ENCODE measurements around the gene ECE1. TPM values are rescaled to one million over a fixed set of nuclear protein-coding genes. Genes with fewer than 3 reads are reported as not detected.

ECE1 gene
- total and polyA plus RNA-seq, 9 of the 15 experiments (the other 6 are each of a cell fraction or from before 2014, with no cell fraction given): 0.56 to 34.8 (median 11.0) TPM

DNA sequence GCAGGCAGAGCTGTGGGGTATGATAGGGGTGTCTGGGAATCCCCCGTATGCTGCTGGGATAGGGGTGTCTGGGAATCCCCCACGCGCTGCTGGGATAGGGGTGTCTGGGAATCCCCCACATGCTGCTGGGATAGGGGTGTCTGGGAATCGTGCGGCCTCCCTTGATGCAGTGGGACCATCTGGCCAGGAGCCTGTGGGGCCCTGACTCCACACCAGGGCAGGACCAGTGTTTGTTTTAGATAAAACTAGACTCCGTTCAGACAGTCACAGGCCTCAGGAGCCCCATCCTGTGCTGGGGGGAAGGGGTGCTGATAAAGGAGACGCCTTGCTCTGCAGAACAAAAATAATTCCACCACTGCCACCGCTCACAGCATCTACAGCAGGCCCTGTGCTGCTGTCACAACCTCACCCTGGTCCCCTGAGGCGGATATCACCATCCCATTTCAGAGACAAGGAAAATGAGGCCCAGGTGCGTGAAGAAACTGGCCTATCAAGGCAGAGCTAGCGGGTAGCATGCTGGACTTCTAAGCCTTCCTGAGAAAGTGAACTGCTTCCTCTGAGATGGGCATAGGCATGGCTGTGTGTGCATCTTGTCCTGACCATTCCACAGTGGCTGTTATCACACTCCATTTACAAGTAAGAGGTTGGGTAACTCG is 24.0 kb downstream of the ECE1 start (continued):
- TF ChIP-seq, protein P1, sequence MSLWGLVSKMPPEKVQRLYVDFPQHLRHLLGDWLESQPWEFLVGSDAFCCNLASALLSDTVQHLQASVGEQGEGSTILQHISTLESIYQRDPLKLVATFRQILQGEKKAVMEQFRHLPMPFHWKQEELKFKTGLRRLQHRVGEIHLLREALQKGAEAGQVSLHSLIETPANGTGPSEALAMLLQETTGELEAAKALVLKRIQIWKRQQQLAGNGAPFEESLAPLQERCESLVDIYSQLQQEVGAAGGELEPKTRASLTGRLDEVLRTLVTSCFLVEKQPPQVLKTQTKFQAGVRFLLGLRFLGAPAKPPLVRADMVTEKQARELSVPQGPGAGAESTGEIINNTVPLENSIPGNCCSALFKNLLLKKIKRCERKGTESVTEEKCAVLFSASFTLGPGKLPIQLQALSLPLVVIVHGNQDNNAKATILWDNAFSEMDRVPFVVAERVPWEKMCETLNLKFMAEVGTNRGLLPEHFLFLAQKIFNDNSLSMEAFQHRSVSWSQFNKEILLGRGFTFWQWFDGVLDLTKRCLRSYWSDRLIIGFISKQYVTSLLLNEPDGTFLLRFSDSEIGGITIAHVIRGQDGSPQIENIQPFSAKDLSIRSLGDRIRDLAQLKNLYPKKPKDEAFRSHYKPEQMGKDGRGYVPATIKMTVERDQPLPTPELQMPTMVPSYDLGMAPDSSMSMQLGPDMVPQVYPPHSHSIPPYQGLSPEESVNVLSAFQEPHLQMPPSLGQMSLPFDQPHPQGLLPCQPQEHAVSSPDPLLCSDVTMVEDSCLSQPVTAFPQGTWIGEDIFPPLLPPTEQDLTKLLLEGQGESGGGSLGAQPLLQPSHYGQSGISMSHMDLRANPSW (CRISPR knock-in tag; IDR thresholded peaks at IDR 0.05): no peak
- TF ChIP-seq, protein P2, sequence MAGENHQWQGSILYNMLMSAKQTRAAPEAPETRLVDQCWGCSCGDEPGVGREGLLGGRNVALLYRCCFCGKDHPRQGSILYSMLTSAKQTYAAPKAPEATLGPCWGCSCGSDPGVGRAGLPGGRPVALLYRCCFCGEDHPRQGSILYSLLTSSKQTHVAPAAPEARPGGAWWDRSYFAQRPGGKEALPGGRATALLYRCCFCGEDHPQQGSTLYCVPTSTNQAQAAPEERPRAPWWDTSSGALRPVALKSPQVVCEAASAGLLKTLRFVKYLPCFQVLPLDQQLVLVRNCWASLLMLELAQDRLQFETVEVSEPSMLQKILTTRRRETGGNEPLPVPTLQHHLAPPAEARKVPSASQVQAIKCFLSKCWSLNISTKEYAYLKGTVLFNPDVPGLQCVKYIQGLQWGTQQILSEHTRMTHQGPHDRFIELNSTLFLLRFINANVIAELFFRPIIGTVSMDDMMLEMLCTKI (IDR thresholded peaks at IDR 0.05; ENCODE audit: partially characterized antibody): no peak
- TF ChIP-seq SMARCE1 (IDR thresholded peaks at IDR 0.05): peak; percentile 41; the same call in 1 of the 2 replicates
- TF ChIP-seq NCOR1 (IDR thresholded peaks at IDR 0.05): peak; percentile 80
- TF ChIP-seq PYGO2 (tag; IDR thresholded peaks at IDR 0.05): no peak
- TF ChIP-seq ZNF561 (CRISPR knock-in tag; conservative IDR thresholded peaks at IDR 0.05): no peak
- TF ChIP-seq, protein P3, sequence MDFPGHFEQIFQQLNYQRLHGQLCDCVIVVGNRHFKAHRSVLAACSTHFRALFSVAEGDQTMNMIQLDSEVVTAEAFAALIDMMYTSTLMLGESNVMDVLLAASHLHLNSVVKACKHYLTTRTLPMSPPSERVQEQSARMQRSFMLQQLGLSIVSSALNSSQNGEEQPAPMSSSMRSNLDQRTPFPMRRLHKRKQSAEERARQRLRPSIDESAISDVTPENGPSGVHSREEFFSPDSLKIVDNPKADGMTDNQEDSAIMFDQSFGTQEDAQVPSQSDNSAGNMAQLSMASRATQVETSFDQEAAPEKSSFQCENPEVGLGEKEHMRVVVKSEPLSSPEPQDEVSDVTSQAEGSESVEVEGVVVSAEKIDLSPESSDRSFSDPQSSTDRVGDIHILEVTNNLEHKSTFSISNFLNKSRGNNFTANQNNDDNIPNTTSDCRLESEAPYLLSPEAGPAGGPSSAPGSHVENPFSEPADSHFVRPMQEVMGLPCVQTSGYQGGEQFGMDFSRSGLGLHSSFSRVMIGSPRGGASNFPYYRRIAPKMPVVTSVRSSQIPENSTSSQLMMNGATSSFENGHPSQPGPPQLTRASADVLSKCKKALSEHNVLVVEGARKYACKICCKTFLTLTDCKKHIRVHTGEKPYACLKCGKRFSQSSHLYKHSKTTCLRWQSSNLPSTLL (IDR thresholded peaks at IDR 0.05): no peak
- TF ChIP-seq ZNF444 (CRISPR knock-in tag; IDR thresholded peaks at IDR 0.05): no peak
- TF ChIP-seq NFXL1 (CRISPR knock-in tag; IDR thresholded peaks at IDR 0.05): no peak
- TF ChIP-seq RBM14 (IDR thresholded peaks at IDR 0.05; ENCODE audit: borderline replicate concordance, insufficient read depth, low read depth, low read length): no peak
- TF ChIP-seq JUND (IDR thresholded peaks at IDR 0.05; ENCODE audit: borderline replicate concordance, low read depth, low read length): no peak
- 0 out of 3 replicates have a peak, but pooled peaks have one; percentile 8 for TF ChIP-seq JUND (tag; IDR thresholded peaks at IDR 0.05; ENCODE audit: borderline replicate concordance, low read depth, low read length)
- TF ChIP-seq, protein P4, sequence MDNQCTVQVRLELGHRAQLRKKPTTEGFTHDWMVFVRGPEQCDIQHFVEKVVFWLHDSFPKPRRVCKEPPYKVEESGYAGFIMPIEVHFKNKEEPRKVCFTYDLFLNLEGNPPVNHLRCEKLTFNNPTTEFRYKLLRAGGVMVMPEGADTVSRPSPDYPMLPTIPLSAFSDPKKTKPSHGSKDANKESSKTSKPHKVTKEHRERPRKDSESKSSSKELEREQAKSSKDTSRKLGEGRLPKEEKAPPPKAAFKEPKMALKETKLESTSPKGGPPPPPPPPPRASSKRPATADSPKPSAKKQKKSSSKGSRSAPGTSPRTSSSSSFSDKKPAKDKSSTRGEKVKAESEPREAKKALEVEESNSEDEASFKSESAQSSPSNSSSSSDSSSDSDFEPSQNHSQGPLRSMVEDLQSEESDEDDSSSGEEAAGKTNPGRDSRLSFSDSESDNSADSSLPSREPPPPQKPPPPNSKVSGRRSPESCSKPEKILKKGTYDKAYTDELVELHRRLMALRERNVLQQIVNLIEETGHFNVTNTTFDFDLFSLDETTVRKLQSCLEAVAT (IDR thresholded peaks at IDR 0.05): no peak
- TF ChIP-seq SOX6 (IDR thresholded peaks at IDR 0.05): peak; percentile 13; the same call in 1 of the 2 replicates
- no peak for TF ChIP-seq NEUROD1 (IDR thresholded peaks at IDR 0.05; ENCODE audit: borderline replicate concordance, low read depth, low read length, partially characterized antibody)
- TF ChIP-seq TBL1XR1 (IDR thresholded peaks at IDR 0.05; ENCODE audit: low read length in 2 of 2): peak in 1 of 2 experiments; percentile 51; a peak in 2 of 4 replicates
- TF ChIP-seq RFX7 (CRISPR knock-in tag; IDR thresholded peaks at IDR 0.05): no peak
- TF ChIP-seq TARDBP (IDR thresholded peaks at IDR 0.05): no peak
- peak; percentile 58; the same call in 1 of the 2 replicates for TF ChIP-seq NFIC (IDR thresholded peaks at IDR 0.05)
- no peak for TF ChIP-seq SIX5 (IDR thresholded peaks at IDR 0.05; ENCODE audit: borderline replicate concordance in 1 of 2, insufficient read depth in 1 of 2, low read depth in 1 of 2, low read length in 2 of 2)
- peak; percentile 47 for TF ChIP-seq CXXC5 (CRISPR knock-in tag; IDR thresholded peaks at IDR 0.05)
- no peak for TF ChIP-seq ZSCAN29 (IDR thresholded peaks at IDR 0.05)
